DMS79 (cell line): ENCODE data around the gene UTP25.

ENCODE experiments used
- DNase-seq: peaks from one replicate; lab custom pipeline; 2025; lab: John Stamatoyannopoulos, UW

UTP25 gene

DNA sequence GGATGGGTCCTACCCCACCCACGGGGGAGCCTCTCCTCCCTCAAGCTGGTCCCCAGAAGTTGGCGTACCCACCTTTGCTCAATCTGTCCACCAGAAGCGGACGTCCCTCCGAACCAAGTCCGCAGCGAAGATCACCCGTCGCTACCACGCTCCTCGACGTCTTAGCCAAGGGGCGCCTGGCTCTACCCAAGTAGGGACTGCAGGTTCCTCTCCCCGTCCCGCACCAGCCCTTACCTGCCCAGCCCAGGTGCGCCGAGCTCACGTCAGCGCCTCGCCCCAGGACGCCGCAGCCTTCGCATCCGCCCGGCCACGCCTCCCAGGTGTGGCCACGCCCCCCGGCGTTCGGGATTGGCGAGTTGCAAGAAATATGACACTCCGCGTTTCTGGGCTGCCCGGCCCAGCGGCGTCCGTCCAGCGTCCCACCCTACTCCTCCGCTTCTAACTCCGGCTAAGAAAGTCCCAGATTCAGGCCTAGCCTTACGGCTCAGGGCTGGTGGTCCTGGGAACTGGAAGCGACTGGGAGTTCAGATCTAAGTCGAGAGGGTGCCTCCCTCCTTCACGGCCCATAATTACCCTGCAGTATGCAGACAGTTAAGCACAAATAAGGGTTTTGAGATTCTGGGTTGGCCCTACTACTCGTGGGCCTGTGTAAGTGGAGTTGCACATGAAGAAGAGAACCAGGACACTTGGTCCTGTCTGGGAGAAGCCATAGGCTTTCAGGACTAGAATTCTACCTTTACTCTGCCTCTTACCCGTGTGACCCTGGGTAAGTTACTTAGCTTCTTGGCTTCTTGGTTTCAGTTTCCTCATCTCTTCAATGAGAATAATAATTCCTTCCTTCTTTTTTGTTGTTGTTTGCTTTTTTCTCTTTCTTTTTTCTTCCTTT is 21.7 kb upstream of the UTP25 start, which contains the start of gene IRF6:
IRF6 (minus strand) TSS at position 268 of the 886 bp plus-strand sequence. CDS start 4,729 bp downstream, outside the sequence.
- peak; percentile 85 for DNase-seq

DNA sequence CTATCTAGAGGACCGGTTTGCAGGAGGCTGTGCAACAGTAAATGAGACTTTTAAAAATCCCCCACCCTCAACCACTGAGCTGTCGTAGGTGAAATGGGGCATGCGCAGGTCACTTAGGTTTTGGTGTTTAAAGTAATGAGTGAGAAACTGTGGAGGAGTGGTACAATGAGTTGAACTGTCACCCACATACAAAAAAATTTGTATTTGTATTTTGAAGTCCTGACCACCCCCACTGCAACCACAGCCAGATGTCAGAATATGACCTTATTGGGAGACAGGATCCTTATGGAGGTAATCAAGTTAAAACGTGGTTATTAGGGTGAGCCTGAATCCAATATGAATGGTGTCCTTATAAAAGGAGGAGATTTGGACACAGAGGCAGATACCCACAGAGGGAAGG is 20.3 kb upstream of the UTP25 start:
- no peak for DNase-seq

DNA sequence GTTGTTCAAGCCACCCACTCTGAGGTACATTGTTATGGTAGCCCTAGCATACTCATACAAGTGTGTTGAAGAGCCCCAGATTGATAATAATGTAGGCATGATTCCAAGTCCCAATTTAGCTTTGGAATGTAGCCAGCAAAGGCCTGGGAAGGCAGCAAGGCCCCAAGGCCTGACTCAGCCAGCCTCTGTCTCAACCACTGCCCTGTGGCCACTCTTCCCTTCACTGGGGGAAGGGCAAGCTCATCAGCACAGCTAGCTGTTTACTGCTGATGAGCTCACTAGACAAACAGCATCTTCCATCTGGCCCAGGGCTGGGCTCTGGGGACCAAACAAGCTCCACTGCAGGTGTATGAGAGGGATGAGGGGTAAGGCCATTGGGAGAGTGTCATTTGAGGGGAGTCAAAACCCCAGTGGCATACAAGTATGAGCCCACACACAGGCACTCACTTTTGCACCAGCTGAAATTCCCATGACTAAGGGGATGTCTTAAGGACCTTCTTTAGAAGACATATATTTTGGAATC is 19.7 kb upstream of the UTP25 start:
- peak; percentile 82 for DNase-seq

DNA sequence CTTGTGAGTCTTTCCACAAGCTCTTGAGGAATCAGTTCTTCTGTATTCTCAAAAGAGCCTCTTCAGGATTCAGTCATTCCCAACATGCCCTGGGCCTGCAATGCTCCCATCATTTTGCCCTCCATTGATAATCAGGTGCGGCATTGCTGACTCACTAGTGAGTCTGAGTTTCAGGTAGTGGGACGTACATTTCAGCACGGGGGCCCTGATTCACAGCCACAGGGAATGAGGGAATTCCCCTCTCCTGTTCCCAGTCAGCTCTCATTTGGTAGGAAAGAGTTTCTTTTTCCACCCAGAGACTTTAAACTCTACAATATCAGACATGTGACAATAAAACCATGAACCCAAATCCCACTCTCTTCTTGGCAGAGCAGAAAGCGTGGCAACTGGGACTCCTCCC is 18.2 kb upstream of the UTP25 start:
- DNase-seq = no peak

DNA sequence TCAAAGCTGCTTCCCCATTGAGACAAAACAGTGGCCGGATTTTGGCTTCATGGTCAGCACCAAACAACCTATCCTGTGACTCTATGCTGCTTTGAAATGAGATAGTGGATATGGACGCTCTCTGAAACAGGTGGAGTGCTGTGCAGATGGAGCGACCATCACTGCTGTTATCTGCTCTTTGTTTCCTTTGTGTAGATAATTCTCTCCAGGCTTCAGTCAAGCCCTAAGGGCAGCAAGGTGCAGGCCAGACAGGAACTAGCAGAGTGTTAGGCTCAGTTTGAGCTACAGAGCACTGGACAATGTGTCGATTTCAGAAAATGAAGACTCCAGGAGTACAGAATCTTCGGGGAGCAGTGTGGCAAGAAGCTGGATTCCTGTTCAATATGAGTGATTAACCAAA is 17.0 kb upstream of the UTP25 start:
- no peak for DNase-seq

DNA sequence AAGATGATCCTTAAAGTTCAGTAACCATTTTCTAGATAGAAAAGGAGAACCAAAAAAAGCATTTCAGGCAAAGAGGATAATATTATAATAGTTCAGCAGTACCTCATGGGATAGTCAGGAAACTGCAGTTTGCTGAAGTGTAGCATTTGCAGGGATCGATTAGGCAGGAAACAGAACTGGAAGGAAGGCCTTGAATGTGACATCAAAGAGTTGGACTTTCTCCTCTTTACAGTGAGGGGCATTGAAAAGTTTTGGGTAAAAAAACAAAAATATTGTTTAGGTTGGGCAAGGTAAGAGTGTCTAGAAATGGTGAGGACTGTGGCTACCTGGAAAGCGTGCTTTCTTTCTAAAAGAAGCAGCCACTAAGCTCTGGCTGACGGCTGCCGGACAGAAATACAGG is 13.9 kb upstream of the UTP25 start:
- no peak for DNase-seq

DNA sequence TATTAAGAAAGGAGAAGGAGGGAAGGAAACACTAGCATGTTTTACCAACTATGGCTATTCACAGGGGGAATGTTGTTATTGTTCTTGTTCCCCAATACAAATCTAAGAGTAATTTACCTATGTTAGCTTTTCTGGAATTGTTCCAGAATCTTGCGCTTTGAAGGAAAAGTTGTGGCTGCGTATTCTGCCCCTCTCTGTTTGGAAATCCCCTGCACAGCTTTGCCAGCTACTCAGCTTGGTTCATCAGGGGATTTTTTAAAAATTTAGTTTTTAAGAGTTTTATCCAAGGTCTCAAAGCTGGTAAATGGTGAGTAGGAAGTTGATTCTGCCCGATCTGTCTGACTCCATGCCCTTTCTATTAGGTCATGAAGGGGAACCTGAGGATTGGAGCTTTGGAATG is 12.3 kb upstream of the UTP25 start:
- DNase-seq = no peak

DNA sequence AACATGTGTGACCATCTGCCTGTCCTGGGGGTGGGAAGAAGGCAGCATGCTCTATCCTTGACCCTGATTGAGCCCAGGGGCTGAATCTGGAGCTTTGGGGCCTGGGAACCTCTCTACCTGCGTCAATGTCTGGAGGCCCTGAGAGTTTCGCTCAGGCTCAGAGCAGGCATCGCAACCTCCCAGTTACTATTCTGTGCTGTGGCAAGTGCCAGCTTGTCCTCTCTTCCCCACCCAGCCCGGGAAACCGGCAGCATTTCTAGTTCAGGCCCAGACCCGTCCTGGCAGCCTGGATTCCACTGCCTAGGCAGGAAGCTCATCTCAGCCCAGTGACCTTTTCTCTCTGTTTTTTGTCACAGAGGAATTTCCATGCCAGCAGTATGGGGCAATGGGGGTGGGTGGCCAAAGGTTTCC is 11.8 kb upstream of the UTP25 start:
- no peak for DNase-seq

DNA sequence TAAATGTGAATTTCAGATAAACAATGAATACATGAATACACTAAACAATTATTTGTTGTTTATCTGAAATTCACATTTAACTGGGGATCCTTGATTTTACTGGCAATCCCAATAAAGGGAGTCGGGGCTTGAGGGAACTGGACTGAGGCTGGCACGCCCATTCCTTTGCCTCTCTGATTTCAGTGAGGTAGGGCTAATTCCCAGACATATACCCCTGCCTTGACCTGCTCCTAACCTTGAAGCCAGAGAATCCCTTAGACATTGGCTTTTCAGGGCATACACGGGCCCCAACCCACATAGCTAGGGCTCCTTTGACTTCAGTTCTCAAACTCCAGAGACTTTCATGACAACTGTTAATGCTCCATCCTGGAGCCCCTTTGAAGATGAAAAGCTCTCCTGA is 10.8 kb upstream of the UTP25 start:
- no peak for DNase-seq

DNA sequence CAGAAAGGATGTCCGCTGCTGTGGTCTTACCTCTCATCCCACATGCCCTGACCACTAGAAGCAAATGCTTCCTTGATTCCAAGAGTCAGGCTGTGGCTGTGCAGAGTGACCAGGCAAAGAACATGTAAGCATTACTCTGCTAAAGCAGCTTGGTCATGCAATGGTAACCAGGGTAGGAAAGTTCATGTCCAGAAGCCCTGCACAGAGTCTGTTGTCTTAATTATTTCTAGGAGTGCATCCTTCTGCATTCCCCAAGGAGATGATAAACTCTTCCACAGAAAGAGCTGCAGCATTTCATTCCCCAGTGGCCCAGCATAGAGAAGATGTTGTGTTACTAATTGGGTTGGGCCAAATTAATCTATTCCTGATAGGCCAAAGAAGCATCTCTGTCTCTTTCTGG is 10.1 kb upstream of the UTP25 start:
- DNase-seq = no peak

DNA sequence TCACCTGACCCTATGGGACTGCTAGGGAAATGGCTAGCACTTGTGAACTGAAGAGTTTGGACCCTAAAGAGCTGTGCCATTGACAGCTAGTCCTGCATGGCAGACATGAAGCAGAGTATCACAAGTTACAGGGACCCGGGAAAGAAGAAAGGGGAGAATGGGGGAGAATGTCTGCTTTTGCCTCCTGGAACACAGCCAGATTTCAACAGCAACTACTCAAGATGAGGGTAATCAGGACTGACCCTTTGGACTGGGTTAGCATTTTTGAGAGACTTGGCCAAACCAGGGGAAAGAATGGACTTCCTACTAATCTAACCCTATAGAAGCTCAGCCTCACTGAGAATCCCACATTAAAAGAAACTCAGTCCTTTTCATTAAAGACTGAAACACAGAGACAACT is 8.7 kb upstream of the UTP25 start:
- DNase-seq = no peak

DNA sequence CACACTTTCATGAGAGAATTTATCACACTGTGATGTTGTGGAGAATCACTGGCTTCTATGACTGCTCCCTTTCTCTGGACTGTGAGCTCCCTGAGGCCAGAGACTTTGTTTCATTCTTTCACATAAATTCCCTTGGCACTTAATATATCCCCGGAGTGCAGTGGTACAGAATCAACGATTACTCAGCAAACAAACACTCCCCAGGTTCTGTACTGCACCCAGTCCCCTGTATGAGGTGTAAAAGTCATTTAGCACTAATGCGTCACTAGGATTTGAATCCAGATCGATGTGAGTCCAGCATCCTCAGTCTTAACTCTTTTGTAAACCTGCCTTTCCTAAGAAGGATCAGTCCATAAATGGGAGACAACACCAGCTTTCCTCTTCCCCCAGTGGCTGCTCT is 6.8 kb upstream of the UTP25 start:
- DNase-seq = no peak

DNA sequence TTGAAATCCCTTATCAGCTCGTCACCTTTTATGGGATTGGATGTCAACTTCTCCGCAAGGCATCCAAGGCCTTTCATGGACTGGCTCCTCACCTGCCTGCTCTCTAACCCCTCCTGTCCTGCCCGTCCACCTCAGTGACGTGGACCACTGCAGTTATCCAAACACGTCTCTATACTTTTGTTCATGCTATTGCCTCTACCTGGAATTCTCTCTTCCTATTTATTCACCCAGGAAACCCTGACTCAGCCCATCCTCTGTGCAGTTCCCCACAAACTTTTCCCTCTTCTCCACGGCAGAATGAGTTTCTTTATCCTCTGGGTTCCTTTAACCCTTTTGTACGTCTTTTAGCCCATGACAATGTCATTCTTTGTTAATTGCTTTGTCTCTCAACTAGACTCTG is 5.1 kb upstream of the UTP25 start:
- no peak for DNase-seq

DNA sequence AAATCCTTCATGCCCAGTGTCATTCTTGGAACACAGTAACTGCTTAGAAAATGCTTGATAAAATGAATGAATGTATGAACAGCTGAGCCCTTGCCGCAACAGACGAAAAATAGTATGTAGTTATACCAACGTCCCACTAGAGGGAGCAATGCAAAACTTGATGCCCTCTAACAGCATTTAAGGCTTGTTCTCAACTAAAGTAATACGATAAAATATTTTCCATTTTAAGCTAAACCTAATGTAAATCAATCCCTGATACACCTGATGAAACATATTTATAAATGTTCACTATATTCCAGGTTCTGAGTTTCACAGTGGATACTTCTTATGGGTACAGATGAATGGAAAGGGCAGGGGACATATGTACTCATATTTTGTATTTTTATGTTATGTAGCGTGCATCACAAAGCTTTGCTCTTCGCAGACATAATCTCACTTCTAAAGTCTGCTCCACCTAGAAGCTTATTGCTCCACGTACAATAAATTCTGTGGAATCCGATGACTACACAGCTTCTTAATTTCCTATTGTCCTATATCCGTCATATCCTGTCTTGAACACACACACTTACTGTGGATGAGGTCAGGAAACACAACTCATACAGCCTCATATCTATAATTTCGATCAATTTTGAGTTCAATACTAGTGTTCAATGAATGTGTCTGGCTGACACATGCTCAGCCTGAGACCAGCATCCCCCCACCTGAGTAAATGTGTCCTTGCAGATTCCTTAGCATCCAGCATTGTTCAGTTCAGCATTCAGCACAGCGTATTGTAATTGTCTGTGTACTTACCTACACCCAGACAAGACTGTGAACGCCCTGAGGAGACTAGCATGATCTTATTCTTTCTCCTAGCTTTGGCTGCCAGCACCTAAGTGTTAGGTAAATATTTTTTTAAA is 4.4 kb upstream of the UTP25 start:
- DNase-seq = no peak

DNA sequence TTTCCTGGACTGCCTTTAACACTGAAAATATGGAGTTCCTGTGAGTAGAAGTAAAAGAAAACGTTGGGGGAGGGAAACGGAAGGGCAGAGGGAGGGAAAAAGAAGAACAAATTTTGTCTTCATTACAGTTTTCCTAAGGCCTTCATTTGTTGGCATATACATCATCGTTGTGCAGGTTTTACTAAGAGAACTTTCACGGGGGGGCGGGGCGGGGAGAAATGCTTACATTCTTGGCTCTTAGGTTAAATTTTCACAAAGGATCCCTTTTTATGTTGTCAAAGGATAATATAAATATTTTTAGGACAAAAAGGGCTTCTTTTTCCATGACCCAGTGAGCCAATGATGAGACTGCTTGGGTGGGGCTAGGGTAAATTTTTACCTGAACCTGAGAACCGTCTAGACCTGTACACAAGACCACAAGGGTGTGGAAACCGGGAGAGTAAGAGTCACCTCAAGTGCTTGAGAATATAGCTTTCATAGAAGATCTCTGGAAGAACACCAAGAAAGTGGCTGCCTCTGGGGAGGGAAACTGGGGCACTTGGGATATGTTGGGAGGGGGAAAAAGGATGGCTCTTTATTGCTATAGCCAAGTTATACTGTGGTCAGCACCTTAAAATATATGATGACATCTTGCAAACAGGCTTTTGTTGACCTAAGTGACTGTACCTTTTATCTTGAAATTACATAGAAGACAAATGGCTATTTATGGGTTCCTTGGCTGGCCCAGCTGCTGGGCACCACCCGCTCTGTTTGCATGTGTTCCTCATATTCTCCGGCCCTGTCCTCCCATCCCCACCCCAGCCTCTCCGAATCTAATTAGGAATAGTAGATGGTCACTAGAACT is 2.0 kb upstream of the UTP25 start:
- no peak for DNase-seq

DNA sequence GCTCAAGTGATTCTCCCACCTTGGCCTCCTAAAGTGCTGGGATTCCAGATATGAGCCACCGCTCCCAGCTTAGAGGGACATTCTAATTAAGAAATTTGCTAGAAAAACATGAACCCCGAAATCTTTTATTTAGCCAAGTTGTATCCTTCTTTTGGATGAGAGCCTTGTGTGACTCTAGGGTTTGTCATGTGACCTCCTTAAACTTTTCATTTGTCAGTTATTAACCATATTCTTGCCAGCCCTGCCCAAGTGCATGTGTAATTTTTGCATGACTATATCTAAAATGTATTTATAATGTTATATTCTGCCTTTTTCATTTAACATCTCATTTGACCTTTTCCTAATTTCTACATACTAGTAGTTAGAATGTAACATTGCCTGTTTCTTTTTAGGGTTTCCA is 1.9 kb downstream of the UTP25 start:
- no peak for DNase-seq

DNA sequence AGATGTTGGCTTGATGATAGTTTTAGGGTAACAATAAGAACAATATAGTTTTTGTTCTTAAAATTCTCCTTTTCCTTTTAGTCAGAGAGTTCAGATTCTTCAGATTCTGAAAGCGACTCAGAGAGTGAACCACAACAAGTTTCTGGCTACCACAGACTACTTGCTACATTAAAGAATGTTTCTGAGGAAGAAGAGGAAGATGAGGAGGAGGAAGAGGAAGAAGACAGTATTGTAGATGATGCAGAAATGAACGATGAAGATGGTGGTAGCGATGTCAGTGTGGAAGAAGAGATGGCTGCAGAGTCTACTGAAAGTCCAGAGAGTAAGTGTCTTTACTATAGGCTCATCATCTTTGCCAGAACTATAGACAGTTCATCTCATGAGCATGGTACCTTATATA is 3.0 kb downstream of the UTP25 start:
- no peak for DNase-seq

DNA sequence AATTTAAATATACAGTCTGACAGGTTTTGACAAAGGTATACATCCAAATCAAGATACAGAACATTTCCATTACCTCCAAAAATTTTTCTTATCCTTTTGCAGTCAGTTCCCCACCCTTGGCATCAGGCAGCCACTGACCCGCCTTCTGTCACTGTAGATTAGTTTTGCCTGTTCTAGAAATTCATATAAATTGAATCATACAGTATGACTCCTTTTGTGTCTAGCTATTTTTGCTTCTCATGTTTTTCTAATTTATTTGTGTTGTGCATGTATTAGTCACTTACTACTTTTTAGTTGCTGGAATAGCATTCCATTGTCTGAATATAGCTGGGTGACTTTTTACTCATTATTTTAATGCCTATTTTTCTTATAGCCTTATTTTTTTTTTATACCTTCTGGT is 3.8 kb downstream of the UTP25 start:
- DNase-seq = no peak

DNA sequence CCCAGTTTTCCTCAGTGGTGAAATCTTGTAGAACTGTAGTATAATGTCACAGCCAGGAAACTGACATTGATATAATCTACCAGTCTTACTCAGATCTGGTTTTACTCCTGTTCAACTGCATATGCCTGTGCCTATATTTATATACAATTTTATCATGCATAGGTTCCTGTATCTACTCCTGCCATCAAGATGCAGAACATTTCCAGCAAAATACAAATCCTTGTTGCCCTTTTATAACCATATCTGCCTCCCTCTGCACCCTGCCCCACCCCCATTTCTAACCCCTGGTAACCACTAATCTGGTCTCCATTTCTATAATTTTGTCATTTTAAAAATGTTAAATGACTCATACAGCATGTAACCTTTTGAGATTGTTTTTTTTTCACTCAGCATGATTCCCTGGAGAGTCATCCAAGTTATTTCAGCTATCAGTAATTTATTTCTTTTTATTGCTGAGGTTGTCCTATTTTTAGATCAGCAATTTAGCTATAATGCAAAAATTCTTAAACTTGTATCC is 8.1 kb downstream of the UTP25 start:
- DNase-seq = no peak

DNA sequence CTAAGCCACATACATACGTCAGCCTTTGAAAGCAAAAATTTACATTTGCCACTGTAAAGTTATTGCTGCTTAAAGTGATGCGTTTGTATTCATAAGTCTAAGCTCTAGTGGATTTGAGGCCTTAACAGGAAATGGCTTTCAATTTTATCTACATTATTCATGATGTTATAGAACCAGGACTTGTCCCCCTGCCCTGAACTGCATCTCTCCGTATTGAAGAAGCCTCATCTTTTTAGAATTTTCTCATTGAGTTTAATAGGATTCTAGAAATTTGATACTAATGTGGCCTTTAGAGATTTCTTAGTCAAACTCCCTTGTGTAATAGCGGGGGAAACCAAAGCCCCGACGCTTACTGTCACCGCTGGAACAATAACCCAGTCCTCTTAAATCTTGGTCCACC is 9.9 kb downstream of the UTP25 start:
- DNase-seq = no peak

DNA sequence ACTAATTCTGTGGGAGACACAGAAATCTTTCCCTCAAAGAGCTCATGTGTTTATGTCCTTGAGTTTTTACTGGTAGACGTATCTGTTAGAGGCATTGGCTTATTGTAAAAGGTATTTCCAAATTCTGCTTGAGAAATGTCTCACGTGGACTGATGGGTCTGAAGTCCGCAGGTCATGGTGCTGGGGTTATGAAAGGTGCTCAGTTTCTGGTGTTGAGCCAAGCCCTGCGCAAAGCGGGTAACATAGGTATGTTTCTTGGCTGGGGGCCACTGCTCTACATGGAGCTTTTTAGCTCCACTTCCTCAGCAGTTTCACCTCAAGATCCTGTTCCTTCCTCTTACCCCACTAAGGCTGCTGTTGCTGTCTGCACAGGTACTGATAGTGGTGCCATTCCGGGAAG is 10.8 kb downstream of the UTP25 start:
- DNase-seq = no peak
